GM13976 (cell line): ENCODE data around the gene KIAA0753.

Experiments
- DNase-seq: peaks from one replicate; pipeline ENCODE4 v3.0.0; 2012; ENCODE audit warnings: low spot score
- CTCF ChIP-seq: IDR thresholded peaks from 2 replicates; pipeline ENCODE4 v1.5.1; 2012; ENCODE audit warnings: borderline replicate concordance, mild to moderate bottlenecking; ENCODE audit not compliant: insufficient read depth; ENCODE audit errors: extremely low read depth, missing control alignments, control extremely low read depth
- in situ Hi-C: fragments of 300-500 bp; cut with MboI; formaldehyde crosslinking; loops from one replicate; pipeline ENCODE4 v1.12.0; 2022; ENCODE audit warnings: low sequenced_read_pairs, mixed read lengths, inconsistent platforms; ENCODE audit not compliant: unreplicated experiment

KIAA0753 gene

GRCh38 chr17:6641247-6641863, 844 bp upstream of the KIAA0753 start:
- no peak for TF ChIP-seq CTCF
- in situ Hi-C loops = no loop called here
- DNase-seq = no peak

GRCh38 chr17:6639586-6640535, 650 bp downstream of the KIAA0753 start:
- TF ChIP-seq CTCF = no peak
- no peak for DNase-seq
- in situ Hi-C loops = no loop called here

GRCh38 chr17:6639014-6639585, 1.4 kb downstream of the KIAA0753 start:
- TF ChIP-seq CTCF = no peak

GRCh38 chr17:6638046-6638908, 2.2 kb downstream of the KIAA0753 start:
- DNase-seq = no peak
- no peak for TF ChIP-seq CTCF
- in situ Hi-C loops = no loop called here

More at GRCh38 chr17:6639014-6639585, 1.4 kb downstream of the KIAA0753 start:
- DNase-seq = no peak
- in situ Hi-C loops = no loop called here

- in situ Hi-C loops = no loop called here
- TF ChIP-seq CTCF = no peak
- DNase-seq = no peak
Observed at GRCh38 chr17:6637458-6637840, 3.1 kb downstream of the KIAA0753 start.

GRCh38 chr17:6636616-6637457, 3.7 kb downstream of the KIAA0753 start:
- TF ChIP-seq CTCF = no peak
- DNase-seq = no peak
- in situ Hi-C loops = no loop called here
